Measurements from ENCODE around the gene MFAP4.

MFAP4 gene

DNA sequence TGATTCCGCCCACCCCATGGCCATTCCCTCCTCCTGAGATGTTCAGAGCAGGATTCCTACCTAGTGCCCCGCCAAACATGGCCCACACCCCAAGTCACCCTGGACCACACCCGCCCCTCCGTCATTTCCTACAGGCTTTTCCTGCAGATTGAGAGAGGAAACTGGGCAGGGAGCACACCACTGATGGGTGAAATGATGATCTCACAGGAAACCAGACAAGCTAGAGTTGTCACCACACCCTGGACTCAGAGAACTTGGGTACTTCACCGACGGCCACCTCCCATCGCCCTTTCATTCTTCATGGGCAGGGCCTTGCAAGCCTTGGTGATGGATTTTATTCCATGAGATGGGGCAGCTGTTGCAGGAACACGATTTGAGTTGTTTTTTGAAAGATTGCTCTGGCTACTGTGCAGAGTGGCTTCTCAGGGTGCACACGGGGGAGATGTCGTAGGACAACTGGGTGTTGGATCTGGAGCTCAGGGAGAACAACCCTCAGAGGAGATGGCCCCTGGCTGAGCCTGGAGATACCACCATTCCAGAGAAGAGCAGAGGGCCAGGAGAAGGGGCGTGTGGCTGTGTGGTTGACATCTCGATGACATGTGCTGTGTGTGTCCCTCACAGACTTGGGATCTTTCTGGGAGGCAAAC, 17.0 kb downstream of the MFAP4 start:
- H3K4me3 ChIP-seq (ENCODE audit: low read depth, low read length), result no peak overlapping the region
- TF ChIP-seq, protein P1, sequence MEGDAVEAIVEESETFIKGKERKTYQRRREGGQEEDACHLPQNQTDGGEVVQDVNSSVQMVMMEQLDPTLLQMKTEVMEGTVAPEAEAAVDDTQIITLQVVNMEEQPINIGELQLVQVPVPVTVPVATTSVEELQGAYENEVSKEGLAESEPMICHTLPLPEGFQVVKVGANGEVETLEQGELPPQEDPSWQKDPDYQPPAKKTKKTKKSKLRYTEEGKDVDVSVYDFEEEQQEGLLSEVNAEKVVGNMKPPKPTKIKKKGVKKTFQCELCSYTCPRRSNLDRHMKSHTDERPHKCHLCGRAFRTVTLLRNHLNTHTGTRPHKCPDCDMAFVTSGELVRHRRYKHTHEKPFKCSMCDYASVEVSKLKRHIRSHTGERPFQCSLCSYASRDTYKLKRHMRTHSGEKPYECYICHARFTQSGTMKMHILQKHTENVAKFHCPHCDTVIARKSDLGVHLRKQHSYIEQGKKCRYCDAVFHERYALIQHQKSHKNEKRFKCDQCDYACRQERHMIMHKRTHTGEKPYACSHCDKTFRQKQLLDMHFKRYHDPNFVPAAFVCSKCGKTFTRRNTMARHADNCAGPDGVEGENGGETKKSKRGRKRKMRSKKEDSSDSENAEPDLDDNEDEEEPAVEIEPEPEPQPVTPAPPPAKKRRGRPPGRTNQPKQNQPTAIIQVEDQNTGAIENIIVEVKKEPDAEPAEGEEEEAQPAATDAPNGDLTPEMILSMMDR (conservative IDR thresholded peaks at IDR 0.05; ENCODE audit: low read depth, low read length), result no peak
- no peak for DNase-seq (ENCODE audit: low read depth)

DNA sequence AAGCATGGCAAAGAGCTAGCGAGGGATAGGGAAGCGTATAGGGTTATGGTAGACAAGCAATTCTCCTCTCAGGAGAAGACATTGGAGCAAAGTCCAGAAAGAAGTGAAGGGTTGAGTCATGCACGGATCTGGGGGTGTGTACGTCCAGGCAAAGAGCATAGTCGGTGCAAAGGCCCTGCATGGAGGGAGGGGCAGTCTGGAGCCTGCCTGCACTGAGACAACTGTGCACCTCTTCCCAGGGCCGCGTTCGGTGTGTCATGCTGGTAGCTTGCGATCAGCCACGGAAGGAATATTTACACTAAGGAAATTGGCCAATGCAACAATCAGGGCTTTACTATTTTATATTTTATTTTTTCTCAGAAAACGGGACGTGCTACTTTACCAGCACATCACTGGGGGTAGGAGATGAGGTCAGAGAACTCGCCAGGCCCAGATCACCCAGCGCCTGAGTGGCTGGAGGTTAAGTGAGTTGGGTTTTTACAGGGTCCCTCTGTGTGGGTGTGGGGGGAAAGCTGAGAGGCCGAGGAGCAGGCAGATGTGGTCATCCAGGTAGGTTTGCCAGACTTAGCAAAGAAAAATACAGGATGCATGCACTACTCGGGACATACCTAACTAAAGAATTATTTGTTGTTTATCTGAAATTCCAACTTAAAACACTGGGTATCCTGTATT, 17.7 kb downstream of the MFAP4 start:
- no peak for DNase-seq (ENCODE audit: low read depth)
- H3K4me3 ChIP-seq (ENCODE audit: low read depth, low read length), result no peak overlapping the region
- TF ChIP-seq, protein P1 (conservative IDR thresholded peaks at IDR 0.05; ENCODE audit: low read depth, low read length), result no peak

DNA sequence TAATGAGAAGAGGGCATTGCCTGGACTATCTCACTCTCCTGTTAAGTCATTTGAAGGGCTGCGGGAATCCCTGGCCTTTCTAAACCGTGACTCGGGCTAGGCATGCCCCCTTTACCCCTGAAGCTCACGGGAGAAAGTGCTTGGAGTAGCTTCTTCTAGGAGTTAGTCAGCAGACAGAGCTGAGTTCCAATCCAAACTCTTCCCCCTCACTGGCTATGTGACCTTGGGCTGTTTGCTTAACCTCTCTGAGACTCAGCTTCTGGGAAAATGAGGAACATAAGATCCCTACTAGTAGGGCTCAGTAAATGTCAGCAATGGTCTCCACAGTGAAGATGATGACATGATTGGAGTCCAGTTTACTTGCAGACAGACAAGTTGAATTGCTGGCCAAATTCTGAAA, 18.8 kb downstream of the MFAP4 start:
- TF ChIP-seq, protein P1 (conservative IDR thresholded peaks at IDR 0.05; ENCODE audit: low read depth, low read length), result no peak
- no peak overlapping the region for H3K4me3 ChIP-seq (ENCODE audit: low read depth, low read length)
- peak; percentile 47 for DNase-seq (ENCODE audit: low read depth)

DNA sequence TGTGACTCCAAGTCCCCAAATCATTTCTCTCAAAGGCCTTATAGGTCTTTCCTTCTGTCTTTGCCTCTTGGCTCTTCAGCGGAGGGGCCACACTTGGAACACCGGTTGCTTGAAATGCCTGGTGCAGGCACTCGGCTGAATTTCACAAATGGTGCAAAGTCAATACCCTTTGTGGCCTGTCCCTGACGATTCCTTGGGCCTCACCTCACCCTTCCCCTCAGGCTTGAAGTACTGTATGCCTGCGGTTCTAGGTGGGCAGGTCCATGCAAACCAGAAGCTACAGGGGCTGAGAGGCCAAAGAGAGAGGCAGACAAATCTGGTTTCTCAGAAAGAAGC, 20.4 kb downstream of the MFAP4 start:
- TF ChIP-seq, protein P1 (conservative IDR thresholded peaks at IDR 0.05; ENCODE audit: low read depth, low read length), result no peak
- no peak overlapping the region for H3K4me3 ChIP-seq (ENCODE audit: low read depth, low read length)
- no peak for DNase-seq (ENCODE audit: low read depth)

DNA sequence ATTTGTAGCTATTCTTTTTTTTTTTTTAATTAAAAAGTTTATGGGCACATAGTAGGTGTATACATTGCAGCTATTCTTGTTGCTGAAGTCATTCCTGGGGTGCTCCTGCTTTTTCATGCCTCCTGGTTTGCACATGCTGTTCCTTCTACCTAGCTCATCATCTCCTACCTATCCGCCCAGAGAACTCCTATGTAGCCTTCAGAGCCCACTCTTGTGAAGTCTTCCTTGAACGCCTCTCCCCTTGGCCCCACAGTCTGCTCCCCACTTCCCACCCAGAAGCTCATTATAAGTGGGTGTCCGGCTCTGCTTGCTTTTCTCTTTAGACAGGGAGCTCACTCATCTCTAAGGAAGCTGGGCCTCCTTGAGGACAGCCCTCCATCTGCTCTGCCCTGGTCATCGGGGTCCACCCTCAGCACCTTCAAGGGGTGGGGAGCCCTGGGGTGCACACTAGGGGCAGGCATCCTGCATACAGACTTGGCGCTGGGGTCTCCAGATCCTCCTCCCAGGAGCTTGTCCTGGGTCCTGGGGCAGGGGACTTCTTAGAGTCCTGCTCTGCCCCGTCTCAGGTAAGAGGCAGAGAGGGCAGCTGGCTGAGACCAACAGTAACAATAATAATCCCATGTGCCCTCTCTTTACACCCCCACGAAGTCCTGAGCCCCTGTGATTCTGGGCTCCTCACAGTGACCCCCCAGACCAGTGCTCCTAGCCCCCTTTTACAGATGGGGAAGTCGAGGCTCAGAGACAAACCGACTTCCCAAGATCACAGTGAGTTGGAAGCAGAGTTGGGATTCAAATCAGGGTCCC, 21.0 kb downstream of the MFAP4 start:
- TF ChIP-seq, protein P1 (conservative IDR thresholded peaks at IDR 0.05; ENCODE audit: low read depth, low read length), result no peak
- no peak overlapping the region for H3K4me3 ChIP-seq (ENCODE audit: low read depth, low read length)
- no peak for DNase-seq (ENCODE audit: low read depth)

DNA sequence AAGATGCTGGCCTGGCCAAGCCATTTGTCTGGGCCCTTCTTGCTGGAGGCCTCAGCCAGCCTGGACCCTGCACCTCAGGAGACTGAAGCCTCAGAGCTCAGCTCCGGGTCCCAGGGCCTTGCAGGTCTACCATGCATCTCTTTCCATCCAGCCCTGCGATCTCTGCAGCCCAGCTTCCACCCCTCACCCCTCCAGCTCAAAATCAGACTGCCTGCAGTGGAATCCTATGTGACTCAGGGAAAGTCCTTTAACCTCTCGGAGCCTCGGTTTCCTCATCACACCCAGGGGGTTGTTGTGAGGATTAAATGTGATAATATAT, 21.5 kb downstream of the MFAP4 start:
- DNase-seq (ENCODE audit: low read depth), result no peak
- no peak overlapping the region for H3K4me3 ChIP-seq (ENCODE audit: low read depth, low read length)
- TF ChIP-seq, protein P1 (conservative IDR thresholded peaks at IDR 0.05; ENCODE audit: low read depth, low read length), result no peak
